ENCODE results near the gene RDM1. TPM values are rescaled to one million over a fixed set of nuclear protein-coding genes. Genes with fewer than 3 reads are reported as not detected.

RDM1 gene
- total RNA-seq, 2 experiments from 2014 or later, result not detected

DNA sequence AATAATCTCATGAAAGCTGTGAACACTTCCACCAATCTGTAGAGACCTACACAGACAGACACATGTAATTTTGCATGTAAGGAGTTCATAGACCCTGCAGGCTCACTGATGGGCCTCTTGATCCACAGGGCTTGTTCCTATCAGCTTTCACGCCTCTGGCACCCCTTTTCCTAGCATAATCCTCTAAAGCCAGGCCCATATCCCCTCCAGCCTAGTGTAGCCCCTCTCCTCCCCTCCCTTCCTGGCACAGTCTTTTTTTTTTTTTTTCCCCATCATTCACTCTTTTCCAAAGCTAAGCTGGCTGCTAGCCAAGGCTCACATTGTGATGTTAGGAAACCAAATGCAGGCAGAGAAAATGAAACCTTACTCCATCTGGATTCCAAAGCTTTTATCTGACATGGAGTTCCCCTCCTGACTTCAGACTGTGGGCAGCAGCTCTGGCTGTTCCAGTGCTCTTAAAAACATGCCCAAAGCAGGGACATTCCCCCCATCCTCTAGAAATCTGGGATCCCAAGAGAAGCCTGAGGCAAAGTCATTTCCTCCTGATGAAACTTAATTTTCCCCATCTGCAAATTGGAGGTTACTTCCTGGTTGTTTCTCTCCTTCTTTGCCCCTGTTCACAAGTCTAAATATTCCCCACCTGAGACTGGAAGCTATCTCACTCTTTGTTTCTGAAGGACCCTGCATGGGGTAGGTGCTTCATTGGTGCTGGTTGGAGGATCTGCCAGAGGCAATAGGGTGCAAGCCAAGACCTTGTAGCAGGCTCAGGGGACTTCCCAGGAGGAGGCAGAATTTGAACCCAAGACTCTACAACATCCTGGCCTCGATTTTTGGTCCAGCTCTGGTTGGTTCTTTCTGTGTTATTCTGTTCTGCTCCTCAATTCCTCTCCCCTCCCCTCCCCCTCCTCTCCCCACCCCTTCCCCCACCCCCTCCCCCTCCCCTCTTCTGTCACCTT is 40.5 kb downstream of the RDM1 start:
- Mint-ChIP-seq H3K4me3 (no peak overlapping the region), H3K36me3 (ENCODE audit: low read depth) (no peaks in the 10 kb centered on the region), H3K4me1 (ENCODE audit: low read depth) (peaks cover 21% of the 10 kb centered on the region), H3K27ac (peak overlapping the region; percentile 76), H3K27me3 (no peaks in the 10 kb centered on the region), H3K9me3 (no peaks in the 10 kb centered on the region)
- peaks cover 63% of the 10 kb centered on the region for H3K4me1 ChIP-seq (ENCODE audit: insufficient read depth, low read length)
- TF ChIP-seq, protein P1, sequence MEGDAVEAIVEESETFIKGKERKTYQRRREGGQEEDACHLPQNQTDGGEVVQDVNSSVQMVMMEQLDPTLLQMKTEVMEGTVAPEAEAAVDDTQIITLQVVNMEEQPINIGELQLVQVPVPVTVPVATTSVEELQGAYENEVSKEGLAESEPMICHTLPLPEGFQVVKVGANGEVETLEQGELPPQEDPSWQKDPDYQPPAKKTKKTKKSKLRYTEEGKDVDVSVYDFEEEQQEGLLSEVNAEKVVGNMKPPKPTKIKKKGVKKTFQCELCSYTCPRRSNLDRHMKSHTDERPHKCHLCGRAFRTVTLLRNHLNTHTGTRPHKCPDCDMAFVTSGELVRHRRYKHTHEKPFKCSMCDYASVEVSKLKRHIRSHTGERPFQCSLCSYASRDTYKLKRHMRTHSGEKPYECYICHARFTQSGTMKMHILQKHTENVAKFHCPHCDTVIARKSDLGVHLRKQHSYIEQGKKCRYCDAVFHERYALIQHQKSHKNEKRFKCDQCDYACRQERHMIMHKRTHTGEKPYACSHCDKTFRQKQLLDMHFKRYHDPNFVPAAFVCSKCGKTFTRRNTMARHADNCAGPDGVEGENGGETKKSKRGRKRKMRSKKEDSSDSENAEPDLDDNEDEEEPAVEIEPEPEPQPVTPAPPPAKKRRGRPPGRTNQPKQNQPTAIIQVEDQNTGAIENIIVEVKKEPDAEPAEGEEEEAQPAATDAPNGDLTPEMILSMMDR (IDR thresholded peaks at IDR 0.05), result no peak
- no peaks in the 10 kb centered on the region for H3K36me3 ChIP-seq (ENCODE audit: insufficient read depth, low read length)
- ChIA-PET POLR2A (interaction anchor here (1.2 to 1.4 kb wide), 2 partner anchors 11 to 15 kb away, joined by 3 read pairs; no protein-coding TSS in a partner anchor), CTCF (interaction anchor here (0.8 to 1.6 kb wide), 3 partner anchors 10 to 19 kb away, joined by 3 read pairs; no protein-coding TSS in a partner anchor)
- H3K27ac ChIP-seq (ENCODE audit: low read depth in 1 of 2, low read length in 2 of 2), result no peak overlapping the region
- intact Hi-C loops (cut with DNase I, micrococcal nuclease), result no loop called here
- no peaks in the 10 kb centered on the region for H3K9me3 ChIP-seq (ENCODE audit: control insufficient read depth in 1 of 2, insufficient read depth in 1 of 2, low read length in 2 of 2)
- DNase-seq, result peak in 2 of 14 experiments; percentile 38 to 42
- no peak for ATAC-seq (ENCODE audit: poor library complexity)
- H3K4me3 ChIP-seq (ENCODE audit: low read length), result no peak overlapping the region
- H3K27me3 ChIP-seq (ENCODE audit: control insufficient read depth in 1 of 2, insufficient read depth in 2 of 2, low read length in 2 of 2), result no peaks in the 10 kb centered on the region

DNA sequence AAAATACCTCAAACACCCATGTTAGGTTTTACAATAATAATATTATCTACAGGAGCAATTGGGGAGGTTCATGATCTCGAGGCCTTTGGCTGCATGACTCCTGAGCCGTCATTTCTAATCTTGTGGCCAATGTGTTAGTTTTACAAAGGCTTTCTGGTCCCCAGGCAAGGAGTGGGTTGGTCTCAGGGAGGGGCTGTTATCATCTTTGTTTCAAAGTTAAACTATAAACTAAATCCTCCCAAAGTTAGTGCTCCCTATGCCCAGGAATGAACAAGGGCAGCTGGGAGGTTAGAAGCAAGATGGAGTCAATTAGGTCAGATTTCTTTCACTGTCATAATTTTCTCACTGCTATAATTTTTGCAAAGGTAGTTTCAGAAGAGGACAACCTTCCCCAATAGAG is 41.3 kb downstream of the RDM1 start:
- POLR2A ChIA-PET, result interaction anchor here (1.3 to 1.4 kb wide), 2 partner anchors 11 to 13 kb away, joined by 3 read pairs; no protein-coding TSS in a partner anchor
- DNase-seq, result peak in 4 of 14 experiments; percentile 25 to 77 (median 50)

More for the DNA sequence above, 41.3 kb downstream of the RDM1 start:
- CTCF ChIA-PET, result no interaction called here
- Mint-ChIP-seq H3K27me3 (no peaks in the 10 kb centered on the region), H3K9me3 (no peaks in the 10 kb centered on the region), H3K4me1 (ENCODE audit: low read depth) (peaks cover 21% of the 10 kb centered on the region), H3K27ac (no peak overlapping the region), H3K4me3 (no peak overlapping the region), H3K36me3 (ENCODE audit: low read depth) (no peaks in the 10 kb centered on the region)
- intact Hi-C loops (cut with DNase I, micrococcal nuclease), result no loop called here
- no peak for ATAC-seq (ENCODE audit: poor library complexity)
- TF ChIP-seq, protein P1 (IDR thresholded peaks at IDR 0.05), result no peak
- H3K4me3 ChIP-seq (ENCODE audit: low read length), result no peak overlapping the region
- peaks cover 60% of the 10 kb centered on the region for H3K4me1 ChIP-seq (ENCODE audit: insufficient read depth, low read length)
- H3K27ac ChIP-seq (ENCODE audit: low read depth in 1 of 2, low read length in 2 of 2), result no peak overlapping the region
- no peaks in the 10 kb centered on the region for H3K27me3 ChIP-seq (ENCODE audit: control insufficient read depth in 1 of 2, insufficient read depth in 2 of 2, low read length in 2 of 2)
- no peaks in the 10 kb centered on the region for H3K36me3 ChIP-seq (ENCODE audit: insufficient read depth, low read length)
- H3K9me3 ChIP-seq (ENCODE audit: control insufficient read depth in 1 of 2, insufficient read depth in 1 of 2, low read length in 2 of 2), result no peaks in the 10 kb centered on the region

All from CD4-positive, alpha-beta T cell (primary cell).